ENCODE results near the gene RCOR1.

The RCOR1 gene

DNA sequence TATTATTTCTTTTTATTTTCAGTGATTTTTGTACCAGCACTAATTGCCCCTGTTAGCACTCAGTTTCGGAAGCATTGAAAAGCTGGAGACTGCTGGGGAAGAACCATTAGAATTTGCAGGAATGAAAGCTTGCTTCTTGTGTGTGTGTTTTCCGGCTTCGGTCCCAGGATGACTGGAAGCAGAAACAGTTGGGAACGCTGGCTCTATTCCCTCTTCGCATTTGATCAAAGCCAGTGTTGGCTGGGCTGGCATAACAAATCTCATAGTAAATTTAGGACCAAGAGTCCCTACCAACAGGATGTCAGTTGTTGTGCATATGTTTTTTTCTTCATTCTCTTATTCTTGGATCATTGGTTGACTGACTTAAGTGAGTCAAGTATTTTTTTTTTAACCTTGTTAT lies 131.2 kb downstream of the RCOR1 start:
- peak; percentile 41 for DNase-seq (ENCODE audit: low spot score)

GRCh38 chr14:102726191-102726949 lies 133.9 kb downstream of the RCOR1 start:
- no peak for DNase-seq (ENCODE audit: low spot score)

DNA sequence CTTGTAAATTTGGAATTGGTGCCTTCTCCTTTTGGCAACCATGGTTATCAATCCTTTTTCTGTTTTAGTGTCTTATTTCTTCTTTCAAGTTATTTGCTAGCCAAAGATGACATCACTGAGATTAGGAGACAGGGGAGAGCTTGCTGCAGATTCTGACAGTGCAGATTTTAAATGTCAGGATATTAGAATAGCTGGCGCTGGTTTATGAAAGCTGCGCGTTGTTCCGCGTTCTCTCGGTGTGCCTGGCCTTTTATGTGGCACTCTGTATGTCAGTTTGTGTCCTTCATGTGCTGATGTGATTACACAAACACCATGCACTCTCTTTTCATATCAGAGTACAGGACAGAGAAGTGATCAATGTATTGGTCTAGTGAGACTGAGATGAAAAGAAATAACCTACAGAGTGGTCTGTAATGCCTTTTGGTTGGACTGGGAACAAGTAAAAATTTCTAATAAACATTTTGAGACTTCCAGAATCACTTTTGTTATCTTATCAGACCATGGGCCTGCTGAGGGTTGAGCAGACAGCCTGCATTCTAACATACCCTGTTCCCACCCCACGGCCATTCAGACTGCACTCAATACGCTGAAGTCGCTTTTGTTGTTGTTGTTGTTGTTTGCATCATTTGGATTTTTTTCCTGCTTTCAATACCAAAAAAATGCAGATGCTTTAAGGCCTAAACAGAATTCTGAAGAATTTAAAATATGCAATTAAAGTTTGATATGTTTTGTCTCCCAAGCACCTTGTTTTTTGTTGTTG lies 135.1 kb downstream of the RCOR1 start:
- DNase-seq (ENCODE audit: low spot score): no peak

GRCh38 chr14:102728501-102728900 lies 136.1 kb downstream of the RCOR1 start:
- DNase-seq (ENCODE audit: low spot score): peak; percentile 37

GRCh38 chr14:102729268-102729667 lies 136.8 kb downstream of the RCOR1 start:
- DNase-seq (ENCODE audit: low spot score): no peak

GRCh38 chr14:102729825-102730224 lies 137.4 kb downstream of the RCOR1 start:
- no peak for DNase-seq (ENCODE audit: low spot score)

DNA sequence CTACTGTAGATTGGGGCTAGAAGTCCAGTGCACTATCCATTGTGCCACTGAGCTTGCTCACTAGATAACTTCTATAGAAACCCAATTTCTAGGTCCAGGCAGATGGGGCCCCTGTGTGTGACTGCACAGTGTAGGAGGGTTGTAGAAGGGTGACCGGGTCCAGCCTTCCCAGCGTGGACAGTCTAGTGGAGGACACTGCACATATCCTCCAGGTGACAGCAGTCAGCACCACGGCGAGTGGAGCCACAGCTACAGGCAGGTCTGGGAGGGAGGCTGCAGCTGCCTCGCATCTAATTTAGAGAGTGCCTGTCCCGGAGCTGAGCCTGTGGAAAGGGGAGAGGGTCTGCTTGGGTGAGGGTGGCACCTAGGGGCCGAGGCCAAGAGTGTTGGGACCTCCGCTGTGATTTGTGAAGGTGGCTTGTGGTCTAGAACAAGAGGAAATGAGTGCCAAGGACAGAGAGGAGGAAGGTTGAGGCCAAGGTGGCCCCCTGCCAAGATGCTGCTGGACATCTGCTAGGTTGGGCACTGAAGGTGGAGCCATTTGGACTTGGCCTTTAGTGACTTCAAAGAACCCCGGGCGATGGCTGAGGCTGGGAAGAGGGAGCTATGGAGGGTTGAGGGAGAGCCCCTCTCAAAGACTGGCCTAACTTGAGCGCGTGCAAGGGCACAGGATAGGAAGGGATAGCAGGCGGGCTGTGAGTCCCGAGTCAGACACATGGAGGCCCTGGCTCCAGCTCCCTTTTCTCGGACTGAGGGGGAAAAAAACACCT lies 138.8 kb downstream of the RCOR1 start:
- no peak for DNase-seq (ENCODE audit: low spot score)

DNA sequence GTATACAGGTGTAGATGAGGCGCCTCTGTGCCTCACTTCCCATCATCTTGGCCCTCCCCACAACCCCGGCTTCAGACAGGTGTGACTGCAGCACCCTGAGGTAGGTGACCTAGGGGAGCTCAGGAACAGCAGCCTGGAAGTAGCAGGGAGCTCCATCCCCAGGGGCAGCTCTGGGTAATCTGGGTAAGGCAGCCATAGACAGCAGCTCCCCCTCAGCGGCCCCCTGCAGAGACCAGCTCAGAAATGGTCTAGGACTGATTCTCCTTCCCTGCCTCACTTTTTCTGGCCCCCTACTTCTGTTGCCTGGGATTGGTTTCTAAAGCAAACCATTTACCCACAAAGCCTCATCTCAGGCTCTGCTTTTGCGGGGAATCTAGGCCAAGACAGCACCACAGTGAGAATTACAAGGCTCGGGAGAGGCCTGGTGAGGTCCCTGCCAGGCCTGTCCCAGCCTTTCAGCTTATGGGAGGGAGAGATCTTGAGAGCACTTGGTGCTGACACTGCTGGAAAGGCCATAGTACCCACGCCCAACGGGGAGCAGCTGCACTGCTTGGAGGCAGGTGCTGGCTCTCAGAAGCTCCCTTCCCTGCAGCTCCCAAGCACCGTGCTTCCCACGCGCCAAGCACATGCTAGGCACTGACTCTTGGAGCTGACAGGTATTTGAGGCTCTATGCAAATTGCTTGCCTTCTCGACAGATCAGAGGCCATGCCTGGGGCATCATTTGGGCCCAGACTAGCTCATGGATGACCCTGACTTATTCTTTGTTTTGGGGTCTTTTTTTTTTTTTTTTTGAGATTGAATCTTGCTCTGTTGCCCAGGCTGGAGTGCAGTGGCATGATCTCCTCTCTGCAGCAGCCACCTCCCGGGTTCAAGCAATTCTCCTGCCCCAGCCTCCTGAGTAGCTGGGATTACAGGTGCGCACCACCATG lies 139.7 kb downstream of the RCOR1 start:
- DNase-seq (ENCODE audit: low spot score): no peak

DNA sequence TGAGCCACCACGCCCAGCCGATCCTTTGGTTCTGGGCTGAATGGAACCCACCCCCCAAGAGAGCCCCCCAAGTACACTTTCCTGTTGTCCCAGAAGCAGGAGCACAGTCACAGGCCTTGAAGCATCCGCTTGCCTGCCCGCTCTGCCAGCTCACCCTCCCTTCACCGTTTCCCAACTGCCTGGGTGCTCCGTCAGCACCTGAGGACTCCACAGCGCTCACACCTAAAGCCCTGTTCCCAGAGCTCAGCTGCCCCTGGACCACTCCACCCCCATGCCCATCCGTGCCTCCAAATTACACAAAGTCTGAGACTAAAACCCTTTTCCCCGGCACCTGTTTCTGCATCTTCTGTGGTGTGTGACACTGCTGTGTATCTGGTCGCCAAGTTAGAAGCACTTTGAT lies 140.5 kb downstream of the RCOR1 start:
- no peak for DNase-seq (ENCODE audit: low spot score)

DNA sequence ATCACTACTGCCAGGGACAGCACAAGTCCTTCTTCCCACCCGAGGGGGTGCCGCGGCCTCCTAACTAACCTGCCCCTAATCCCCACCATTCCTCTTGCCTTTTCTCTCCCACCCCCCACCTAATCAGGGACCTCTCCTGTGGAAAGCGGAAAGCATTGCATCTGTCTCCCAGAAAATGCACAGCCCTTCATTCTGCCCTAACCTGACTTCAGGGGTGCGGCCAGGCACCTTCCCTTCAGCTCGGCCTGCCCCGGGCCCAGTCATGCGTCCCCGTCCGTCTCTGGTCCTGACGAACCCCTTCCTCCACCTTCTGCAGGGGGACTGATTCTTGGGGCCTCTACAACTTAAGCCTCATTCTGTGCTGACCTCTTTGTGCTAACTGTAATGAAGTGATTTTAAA lies 140.9 kb downstream of the RCOR1 start:
- no peak for DNase-seq (ENCODE audit: low spot score)

DNA sequence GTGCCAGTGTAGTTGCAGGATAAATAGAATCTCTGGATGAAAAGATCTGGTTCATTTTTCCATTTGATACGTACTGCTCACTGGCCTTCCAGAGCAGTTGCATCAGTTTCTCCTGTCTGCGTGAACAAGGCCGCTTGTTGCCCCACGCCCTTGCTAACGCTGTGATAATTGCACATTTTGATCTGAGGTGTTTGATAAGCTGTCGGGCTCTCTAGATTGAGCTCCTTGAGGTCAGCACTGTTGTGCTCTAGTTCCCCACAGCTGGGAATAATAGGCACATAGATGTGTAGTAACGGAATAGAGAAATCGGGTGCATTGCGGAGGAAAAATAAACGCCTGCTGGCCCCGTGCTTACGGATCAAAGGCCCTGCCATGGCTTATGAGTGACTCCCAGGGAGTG lies 142.0 kb downstream of the RCOR1 start:
- DNase-seq (ENCODE audit: low spot score): no peak

- no peak for DNase-seq (ENCODE audit: low spot score)
Observed at GRCh38 chr14:102736956-102737355, 144.5 kb downstream of the RCOR1 start.

GRCh38 chr14:102737402-102738372 lies 145.2 kb downstream of the RCOR1 start:
- DNase-seq (ENCODE audit: low spot score): no peak

DNA sequence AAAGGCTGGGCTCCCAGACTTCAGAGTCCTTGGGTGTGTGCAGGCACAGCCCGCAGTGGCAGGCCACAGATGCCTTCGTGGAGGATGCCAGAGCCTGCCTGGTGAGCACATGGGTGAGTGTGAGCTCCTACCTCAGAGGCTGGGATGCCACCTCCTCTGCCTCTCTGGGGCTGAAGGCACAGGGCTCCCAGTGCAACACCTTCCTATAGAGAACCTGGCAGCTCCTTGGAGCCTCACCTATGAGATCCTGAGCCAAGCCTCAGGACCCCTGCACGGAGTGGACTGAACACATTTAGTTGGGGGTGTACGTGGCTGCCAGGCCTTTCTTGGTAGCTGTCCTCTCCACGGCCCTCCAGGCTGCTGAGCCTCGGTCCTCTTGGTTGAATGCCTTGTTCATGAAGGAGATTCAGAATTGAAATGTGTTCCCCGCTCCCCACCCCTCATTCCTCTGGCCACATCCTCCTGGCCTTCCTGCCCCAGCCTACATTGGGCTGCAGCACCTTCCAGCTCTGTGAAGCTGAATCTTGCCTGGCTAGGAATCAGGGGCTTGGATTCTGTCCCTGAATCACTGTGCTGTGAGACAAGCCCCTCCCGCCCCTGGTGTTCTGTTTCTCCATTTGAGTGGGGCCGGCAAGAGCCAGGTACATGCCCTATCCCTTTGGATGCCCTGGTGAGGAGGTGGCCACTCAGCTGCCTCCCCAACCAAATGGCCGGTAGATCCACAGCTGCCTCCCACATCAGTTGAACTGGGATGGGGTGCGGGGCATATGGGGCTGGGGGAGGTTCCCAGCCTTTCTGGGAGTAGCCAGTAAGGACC lies 146.1 kb downstream of the RCOR1 start:
- DNase-seq (ENCODE audit: low spot score): no peak

GRCh38 chr14:102739190-102739469 lies 146.7 kb downstream of the RCOR1 start:
- no peak for DNase-seq (ENCODE audit: low spot score)

DNA sequence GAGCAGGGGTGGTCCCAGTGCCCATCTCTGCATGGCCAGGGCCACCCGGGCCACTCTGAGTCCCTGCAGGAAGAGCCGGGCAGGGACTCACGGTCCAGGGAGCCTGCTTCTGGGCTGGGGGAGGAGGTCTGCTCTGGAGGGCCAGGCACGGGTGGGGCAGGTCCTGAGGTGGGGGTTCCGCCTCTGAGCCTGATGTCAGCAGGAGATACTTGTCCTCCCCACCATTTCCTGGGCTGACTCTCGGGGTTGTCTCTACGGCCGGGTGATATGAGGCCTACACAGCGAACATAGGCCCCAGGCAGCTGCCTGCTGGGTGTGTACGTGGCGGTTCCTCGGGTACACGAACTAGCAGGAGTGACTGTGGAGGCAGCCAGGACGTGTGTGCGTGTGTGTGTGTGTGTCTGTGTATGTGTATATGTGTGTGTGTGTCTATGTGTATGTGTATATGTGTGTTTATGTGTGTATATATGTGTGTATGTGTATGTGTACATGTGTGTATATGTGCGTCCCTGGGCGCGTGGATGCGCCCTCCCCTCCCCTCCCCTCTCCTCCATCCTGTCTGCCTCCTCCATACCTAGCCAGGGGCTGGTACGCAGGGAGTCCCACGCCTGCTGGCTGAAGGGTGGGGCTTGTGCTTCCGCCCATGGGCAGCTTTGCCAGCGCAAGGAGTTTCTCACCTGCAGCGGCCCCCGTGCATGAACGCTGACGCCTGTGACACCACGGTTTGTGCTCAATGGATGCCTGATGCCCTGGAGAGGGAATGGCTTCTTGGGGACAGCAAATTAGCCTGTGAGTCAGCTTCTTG lies 154.4 kb downstream of the RCOR1 start:
- DNase-seq (ENCODE audit: low spot score): no peak

DNA sequence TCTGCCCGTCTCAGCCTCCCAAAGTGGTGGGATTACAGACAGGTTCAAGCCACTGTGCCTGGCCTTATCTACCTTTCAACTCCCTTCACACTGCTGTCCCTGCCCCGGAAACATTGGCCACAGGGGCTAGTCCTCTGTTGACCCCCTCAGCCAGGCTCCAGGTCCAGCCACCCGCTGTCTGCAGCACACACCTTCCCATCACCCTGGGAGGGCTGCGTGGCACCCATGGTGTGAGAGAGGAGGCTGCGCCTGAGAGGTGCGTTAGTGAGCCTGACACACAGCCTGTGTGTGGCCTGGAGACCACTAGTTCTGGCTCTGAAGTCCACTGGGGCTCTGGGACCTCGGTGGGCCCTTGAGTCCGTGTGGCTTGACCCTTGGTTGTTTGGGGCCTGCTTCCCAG lies 156.4 kb downstream of the RCOR1 start:
- DNase-seq (ENCODE audit: low spot score): no peak

DNA sequence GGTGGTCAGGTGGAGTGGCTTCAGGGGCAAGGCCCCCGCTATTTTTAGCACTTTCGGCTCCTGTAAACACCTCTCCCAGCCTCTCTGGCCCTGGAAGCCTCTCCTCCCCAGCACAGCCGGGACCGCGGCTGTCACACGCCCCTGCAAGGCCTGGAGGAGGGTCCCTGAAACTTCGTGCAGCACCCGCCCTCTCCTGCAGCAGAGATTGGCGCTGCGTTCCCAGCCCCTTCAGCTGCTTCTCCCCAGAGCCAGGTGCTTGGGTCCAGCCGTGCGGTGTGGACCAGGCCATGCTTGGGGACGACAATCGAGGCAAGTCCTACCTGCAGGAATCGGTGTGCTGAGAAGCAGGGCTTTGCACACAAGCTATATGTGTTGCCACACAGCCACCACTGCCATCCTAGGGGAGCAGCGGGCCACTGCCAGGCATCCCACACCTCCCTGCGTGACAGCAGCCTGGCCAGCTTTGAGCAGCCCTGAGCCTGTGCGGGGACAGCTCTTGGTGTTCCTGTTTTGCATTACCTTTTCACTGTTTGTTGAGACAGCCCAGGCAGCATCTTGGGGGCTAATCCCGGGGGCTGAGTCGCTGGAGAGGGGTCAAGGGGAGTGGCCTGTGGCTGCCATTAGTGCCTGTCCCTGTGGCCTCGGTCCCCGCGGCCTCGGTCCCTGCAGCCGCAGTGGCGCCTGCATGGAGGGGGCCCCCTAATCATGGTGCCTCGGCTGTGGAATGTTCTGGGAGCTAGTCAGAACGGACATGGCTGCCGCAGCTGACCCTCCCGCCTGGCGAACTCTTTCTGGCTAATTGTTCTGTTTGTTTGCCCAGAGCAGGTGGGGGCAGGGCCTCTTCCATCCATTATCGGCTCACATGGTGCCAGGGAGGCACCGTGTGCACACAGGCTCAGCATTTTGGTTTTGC lies 157.2 kb downstream of the RCOR1 start:
- DNase-seq (ENCODE audit: low spot score): no peak

All from putamen (tissue), 1 donor.